NT2/D1 (cell line): Measurements from ENCODE around the gene LRRN4.

Experiments
- SUZ12 ChIP-seq: IDR thresholded peaks from 2 replicates; pipeline ENCODE4 v1.6.1; 2011; ENCODE audit not compliant: insufficient read length, insufficient read depth; ENCODE audit errors: extremely low read depth
- YY1 ChIP-seq: IDR thresholded peaks from 2 replicates; pipeline ENCODE4 v1.6.1; 2011; ENCODE audit not compliant: insufficient read length, insufficient read depth
- ZNF274 ChIP-seq: IDR thresholded peaks from 2 replicates; pipeline ENCODE4 v1.6.1; 2011; ENCODE audit warnings: mild to moderate bottlenecking, low read depth, low read length

DNA sequence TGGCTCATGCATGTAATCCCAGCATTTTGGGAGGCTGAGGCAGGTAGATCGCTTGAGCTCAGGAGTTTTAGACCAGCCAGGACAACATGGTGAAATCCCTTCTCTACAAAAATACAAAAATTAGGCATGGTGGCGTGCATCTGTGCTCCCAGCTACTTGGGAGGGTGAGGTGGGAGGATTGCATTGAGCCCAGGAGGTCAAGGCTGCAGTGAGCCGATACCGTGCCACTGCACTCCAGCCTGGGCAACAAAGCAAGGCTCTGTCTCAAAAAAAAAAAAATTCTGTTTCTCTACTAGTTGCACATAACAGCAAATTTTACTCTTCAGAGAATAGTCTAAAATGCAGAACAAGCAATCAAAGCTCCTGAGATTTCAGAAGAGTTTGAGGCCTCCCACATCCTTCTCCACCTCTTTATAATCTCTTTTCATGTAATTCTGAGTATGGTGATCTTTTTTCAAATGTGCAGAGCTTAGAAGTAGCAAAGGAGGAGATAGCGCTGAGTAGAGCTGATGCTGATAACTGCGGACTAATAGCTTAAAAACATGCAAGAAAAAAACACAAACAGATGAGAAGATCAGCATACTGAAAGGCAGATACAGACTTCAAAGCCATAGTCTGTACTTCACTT lies 23.3 kb downstream of the LRRN4 start:
- TF ChIP-seq YY1, result no peak
- TF ChIP-seq SUZ12, result no peak
- TF ChIP-seq ZNF274, result no peak
